Liver (tissue), 9 donors: ENCODE data around the gene KCNMB2. TPM values are rescaled to one million over a fixed set of nuclear protein-coding genes. Genes with fewer than 3 reads are reported as not detected.

Experiments used
- DNase-seq: peaks from one replicate; pipeline ENCODE4 v3.0.0-alpha.2; 2017; ENCODE audit warnings: low spot score
- H3K27ac ChIP-seq, 2 donors: one replicate each; pipeline ENCODE4 v1.7.0; 2013; ENCODE audit warnings: inconsistent platforms in 2 of 2, low read length in 2 of 2, control low read depth in 1 of 2, low read depth in 1 of 2, mild to moderate bottlenecking in 1 of 2
- H3K27me3 ChIP-seq, 4 donors: one replicate each; pipeline versions ENCODE4 v1.6.1 to v1.7.0; 2013; ENCODE audit warnings: low read length in 3 of 4, inconsistent platforms in 1 of 4, mild to moderate bottlenecking in 1 of 4, moderate library complexity in 1 of 4; ENCODE audit not compliant: control insufficient read depth in 4 of 4, insufficient read depth in 4 of 4
- H3K36me3 ChIP-seq, 4 donors: one replicate each; pipeline versions ENCODE4 v1.6.1 to v1.7.0; 2013; ENCODE audit warnings: low read length in 3 of 4, mild to moderate bottlenecking in 3 of 4, low read depth in 1 of 4, moderate library complexity in 1 of 4; ENCODE audit not compliant: control insufficient read depth in 4 of 4, insufficient read depth in 3 of 4
- H3K4me1 ChIP-seq, 4 donors: one replicate each; pipeline versions ENCODE4 v1.6.1 to v1.7.0; 2013; ENCODE audit warnings: low read length in 3 of 4, mild to moderate bottlenecking in 3 of 4, moderate library complexity in 1 of 4; ENCODE audit not compliant: control insufficient read depth in 4 of 4, insufficient read depth in 4 of 4
- H3K4me3 ChIP-seq, 3 donors: one replicate each; pipeline versions ENCODE4 v1.6.1 to v1.7.0; 2013; ENCODE audit warnings: low read length in 3 of 3, control low read depth in 1 of 3, low read depth in 1 of 3, mild to moderate bottlenecking in 1 of 3
- H3K9ac ChIP-seq, 2 donors: one replicate each; pipeline ENCODE4 v1.7.0; 2013; ENCODE audit warnings: low read length in 2 of 2, mild to moderate bottlenecking in 2 of 2, moderate library complexity in 2 of 2, control low read depth in 1 of 2, low read depth in 1 of 2
- H3K9me3 ChIP-seq, 4 donors: one replicate each; pipeline versions ENCODE4 v1.6.1 to v1.7.0; 2013; ENCODE audit warnings: low read length in 3 of 4; ENCODE audit not compliant: control insufficient read depth in 4 of 4
- FOXA2 ChIP-seq: IDR thresholded peaks from 2 replicates; pipeline ENCODE4 v1.6.1; 2016; ENCODE audit warnings: antibody characterized with exemption
- GABPA ChIP-seq, 2 donors: IDR thresholded peaks in 1 of 2; conservative IDR thresholded peaks in 1 of 2; 2 replicates each; pipeline ENCODE4 v1.6.1; 2016; ENCODE audit warnings: antibody characterized with exemption in 2 of 2, mild to moderate bottlenecking in 1 of 2, moderate library complexity in 1 of 2
- JUND ChIP-seq, 2 donors: IDR thresholded peaks; 2 replicates each; pipeline ENCODE4 v1.6.1; 2016; ENCODE audit warnings: antibody characterized with exemption in 2 of 2
- MAX ChIP-seq: IDR thresholded peaks from 2 replicates; pipeline ENCODE4 v1.6.1; 2016; ENCODE audit warnings: antibody characterized with exemption
- NR2F2 ChIP-seq: IDR thresholded peaks from 2 replicates; pipeline ENCODE4 v1.6.1; 2016; ENCODE audit warnings: antibody characterized with exemption
- REST ChIP-seq: IDR thresholded peaks from 2 replicates; pipeline ENCODE4 v1.6.1; 2016; ENCODE audit warnings: antibody characterized with exemption, mild to moderate bottlenecking
- RXRA ChIP-seq, 2 donors: IDR thresholded peaks; 2 replicates each; pipeline ENCODE4 v1.6.1; 2017 to 2018; ENCODE audit warnings: antibody characterized with exemption in 2 of 2, mild to moderate bottlenecking in 1 of 2
- SP1 ChIP-seq: IDR thresholded peaks from 2 replicates; pipeline ENCODE4 v1.6.1; 2018; ENCODE audit warnings: antibody characterized with exemption, mild to moderate bottlenecking
- TAF1 ChIP-seq: conservative IDR thresholded peaks from 2 replicates; pipeline ENCODE4 v1.6.1; 2016; ENCODE audit warnings: antibody characterized with exemption, mild to moderate bottlenecking
- WGBS: extraction: QIAGEN DNeasy Blood & Tissue Kit; methylation state at CpG from one replicate; pipeline ENCODE4 v1.1.7; 2013; 5-methylcytosine and 5-hydroxymethylcytosine counted together
- polyA plus RNA-seq, 2 donors: library from polyadenylated mRNA; stranded (reverse) in 1 of 2; unstranded in 1 of 2; fragments of 200-250 nt in 1 of 2; fragments of >200 nt in 1 of 2; fragmentation: Nextera tagmentation in 1 of 2; extraction: Ambion mirVana in 1 of 2; gene quantifications; one replicate each; pipeline versions ENCODE4 v1.2.1 to v1.2.3, GENCODE V29; 2013 to 2015
- total RNA-seq, 2 donors: library from RNA; depleted of rRNA; stranded (reverse); fragments of >200 nt; gene quantifications; one replicate each; pipeline ENCODE4 v1.2.3, GENCODE V29; 2014
- TF ChIP-seq, protein P1 (sequence below): fragments of 150-350 bp; IDR thresholded peaks from 2 replicates; pipeline ENCODE4 v1.5.1; 2017; ENCODE audit warnings: improper control_type of control experiment, low read depth, low read length; ENCODE audit not compliant: missing input control
- TF ChIP-seq, protein P2 (sequence below): IDR thresholded peaks from 2 replicates; pipeline ENCODE4 v1.6.1; 2016; ENCODE audit warnings: antibody characterized with exemption
- TF ChIP-seq, protein P3 (sequence below): IDR thresholded peaks from 2 replicates; pipeline ENCODE4 v1.6.1; 2016; ENCODE audit warnings: antibody characterized with exemption
- donor health status: healthy.
- donor health status: healthy.
- donor health status: healthy.
- donor health status: healthy.
- donor health status: healthy.

The KCNMB2 gene
- total and polyA plus RNA-seq, 4 donors = 0.08 to 0.33 (median 0.16) TPM; not detected in 1

DNA sequence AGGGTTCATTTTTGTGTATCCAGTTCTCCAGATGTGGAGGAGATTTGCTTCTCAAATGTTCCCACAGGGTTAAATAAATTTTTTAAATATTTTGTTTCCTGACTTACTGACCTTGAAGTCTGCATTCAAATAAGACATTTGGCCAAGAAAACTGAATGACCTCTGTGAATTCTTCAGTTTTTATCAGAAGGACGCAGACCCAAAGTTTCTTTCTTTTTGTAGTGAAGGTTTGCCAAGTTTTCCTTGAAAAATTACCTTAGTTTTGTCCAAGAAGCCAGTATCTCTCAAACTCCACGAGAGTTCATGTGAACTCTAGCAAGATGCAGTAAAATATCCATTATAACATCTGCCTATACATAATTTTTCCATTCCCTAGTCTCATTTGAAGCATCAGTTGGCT is 332.4 kb downstream of the KCNMB2 start:
- no peak for DNase-seq
- Histone ChIP-seq H3K27me3 (no peaks in the 10 kb centered on the region), H3K27ac (no peak overlapping the region), H3K36me3 (no peaks in the 10 kb centered on the region), H3K9me3 (no peaks in the 10 kb centered on the region), H3K9ac (no peak overlapping the region), H3K4me1 (peaks cover 0 to 2% (median 0%) of the 10 kb centered on the region in 4 donors), H3K4me3 (no peak overlapping the region)
- 15% methylated on average over 2 of the region's 2 CpGs for WGBS
- TF ChIP-seq NR2F2 (no peak), REST (no peak), TAF1 (no peak), GABPA (IDR thresholded peaks at IDR 0.05 in 1 of 2, conservative IDR thresholded peaks at IDR 0.05 in 1 of 2) (no peak), RXRA (IDR thresholded peaks at IDR 0.05) (no peak), JUND (IDR thresholded peaks at IDR 0.05) (no peak), FOXA2 (no peak), MAX (no peak)
- TF ChIP-seq, protein P1, sequence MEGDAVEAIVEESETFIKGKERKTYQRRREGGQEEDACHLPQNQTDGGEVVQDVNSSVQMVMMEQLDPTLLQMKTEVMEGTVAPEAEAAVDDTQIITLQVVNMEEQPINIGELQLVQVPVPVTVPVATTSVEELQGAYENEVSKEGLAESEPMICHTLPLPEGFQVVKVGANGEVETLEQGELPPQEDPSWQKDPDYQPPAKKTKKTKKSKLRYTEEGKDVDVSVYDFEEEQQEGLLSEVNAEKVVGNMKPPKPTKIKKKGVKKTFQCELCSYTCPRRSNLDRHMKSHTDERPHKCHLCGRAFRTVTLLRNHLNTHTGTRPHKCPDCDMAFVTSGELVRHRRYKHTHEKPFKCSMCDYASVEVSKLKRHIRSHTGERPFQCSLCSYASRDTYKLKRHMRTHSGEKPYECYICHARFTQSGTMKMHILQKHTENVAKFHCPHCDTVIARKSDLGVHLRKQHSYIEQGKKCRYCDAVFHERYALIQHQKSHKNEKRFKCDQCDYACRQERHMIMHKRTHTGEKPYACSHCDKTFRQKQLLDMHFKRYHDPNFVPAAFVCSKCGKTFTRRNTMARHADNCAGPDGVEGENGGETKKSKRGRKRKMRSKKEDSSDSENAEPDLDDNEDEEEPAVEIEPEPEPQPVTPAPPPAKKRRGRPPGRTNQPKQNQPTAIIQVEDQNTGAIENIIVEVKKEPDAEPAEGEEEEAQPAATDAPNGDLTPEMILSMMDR = no peak
- TF ChIP-seq, protein P2, sequence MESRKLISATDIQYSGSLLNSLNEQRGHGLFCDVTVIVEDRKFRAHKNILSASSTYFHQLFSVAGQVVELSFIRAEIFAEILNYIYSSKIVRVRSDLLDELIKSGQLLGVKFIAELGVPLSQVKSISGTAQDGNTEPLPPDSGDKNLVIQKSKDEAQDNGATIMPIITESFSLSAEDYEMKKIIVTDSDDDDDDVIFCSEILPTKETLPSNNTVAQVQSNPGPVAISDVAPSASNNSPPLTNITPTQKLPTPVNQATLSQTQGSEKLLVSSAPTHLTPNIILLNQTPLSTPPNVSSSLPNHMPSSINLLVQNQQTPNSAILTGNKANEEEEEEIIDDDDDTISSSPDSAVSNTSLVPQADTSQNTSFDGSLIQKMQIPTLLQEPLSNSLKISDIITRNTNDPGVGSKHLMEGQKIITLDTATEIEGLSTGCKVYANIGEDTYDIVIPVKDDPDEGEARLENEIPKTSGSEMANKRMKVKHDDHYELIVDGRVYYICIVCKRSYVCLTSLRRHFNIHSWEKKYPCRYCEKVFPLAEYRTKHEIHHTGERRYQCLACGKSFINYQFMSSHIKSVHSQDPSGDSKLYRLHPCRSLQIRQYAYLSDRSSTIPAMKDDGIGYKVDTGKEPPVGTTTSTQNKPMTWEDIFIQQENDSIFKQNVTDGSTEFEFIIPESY = no peak
- TF ChIP-seq, protein P3, sequence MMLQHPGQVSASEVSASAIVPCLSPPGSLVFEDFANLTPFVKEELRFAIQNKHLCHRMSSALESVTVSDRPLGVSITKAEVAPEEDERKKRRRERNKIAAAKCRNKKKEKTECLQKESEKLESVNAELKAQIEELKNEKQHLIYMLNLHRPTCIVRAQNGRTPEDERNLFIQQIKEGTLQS = no peak

DNA sequence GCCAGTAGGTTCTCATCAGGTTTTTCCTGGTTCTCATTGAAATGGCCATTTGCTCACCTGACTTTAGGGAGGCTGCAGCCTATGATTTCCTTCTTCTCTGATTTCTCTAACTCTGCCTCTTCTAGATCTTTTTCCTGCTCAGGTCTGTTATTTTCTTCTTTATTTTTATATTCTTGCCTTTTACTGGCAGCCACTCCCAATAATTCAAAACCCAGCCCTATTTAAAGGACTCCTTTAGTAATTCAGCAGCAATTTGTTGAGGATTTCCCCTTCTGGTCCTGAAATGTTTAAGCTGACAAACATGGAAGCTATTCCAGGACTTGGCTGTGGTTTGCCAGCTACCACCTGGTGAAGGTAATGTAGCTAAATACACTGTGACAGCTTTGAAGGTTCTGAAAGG is 333.8 kb downstream of the KCNMB2 start:
- H3K4me3 ChIP-seq = no peak overlapping the region
- TF ChIP-seq NR2F2 (no peak), SP1 (no peak)
- no peak for DNase-seq
- H3K36me3 ChIP-seq = no peaks in the 10 kb centered on the region
- H3K27ac ChIP-seq = no peak overlapping the region
- H3K4me1 ChIP-seq = peaks cover 0 to 2% (median 0%) of the 10 kb centered on the region in 4 donors
- H3K9me3 ChIP-seq = no peaks in the 10 kb centered on the region
- H3K27me3 ChIP-seq = no peaks in the 10 kb centered on the region
- no peak overlapping the region for H3K9ac ChIP-seq
